HG03175 (cell line): ENCODE results near the gene PDLIM3.
"Not testable (repeated sequence)": the region's sequence is repeated elsewhere in the genome, so short reads cannot be mapped to it uniquely, and the experiment has no call there.

Experiments
- ATAC-seq: cut with Tn5 transposase; IDR thresholded peaks from one replicate; pipeline ENCODE4 v1.9.1; 2021; ENCODE audit warnings: mild to moderate bottlenecking, moderate library complexity; ENCODE audit not compliant: unreplicated experiment

PDLIM3 gene

GRCh38 chr4:185554365-185555126, 19.2 kb upstream of the PDLIM3 start:
- ATAC-seq, result no peak

DNA sequence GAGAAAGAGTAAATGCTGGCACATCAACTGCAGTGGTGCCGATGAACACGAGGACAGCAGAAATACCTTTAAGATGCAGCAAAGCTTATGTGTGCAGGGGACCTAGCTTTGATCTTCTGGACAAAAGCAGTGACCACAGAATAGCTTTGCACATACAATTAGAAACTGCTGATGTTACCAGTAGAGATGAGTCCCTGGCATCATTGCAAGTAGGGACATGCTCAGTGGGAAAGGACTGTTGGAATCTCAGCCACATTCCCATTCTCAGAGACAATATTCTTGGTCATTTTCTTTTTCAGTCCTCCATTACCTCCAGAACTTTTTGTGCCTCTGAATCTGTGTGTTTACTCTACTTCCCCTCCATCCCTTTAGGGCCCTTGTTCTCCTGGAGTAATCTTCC, 16.9 kb upstream of the PDLIM3 start:
- ATAC-seq, result no peak

GRCh38 chr4:185550933-185551332, 15.6 kb upstream of the PDLIM3 start:
- no peak for ATAC-seq

DNA sequence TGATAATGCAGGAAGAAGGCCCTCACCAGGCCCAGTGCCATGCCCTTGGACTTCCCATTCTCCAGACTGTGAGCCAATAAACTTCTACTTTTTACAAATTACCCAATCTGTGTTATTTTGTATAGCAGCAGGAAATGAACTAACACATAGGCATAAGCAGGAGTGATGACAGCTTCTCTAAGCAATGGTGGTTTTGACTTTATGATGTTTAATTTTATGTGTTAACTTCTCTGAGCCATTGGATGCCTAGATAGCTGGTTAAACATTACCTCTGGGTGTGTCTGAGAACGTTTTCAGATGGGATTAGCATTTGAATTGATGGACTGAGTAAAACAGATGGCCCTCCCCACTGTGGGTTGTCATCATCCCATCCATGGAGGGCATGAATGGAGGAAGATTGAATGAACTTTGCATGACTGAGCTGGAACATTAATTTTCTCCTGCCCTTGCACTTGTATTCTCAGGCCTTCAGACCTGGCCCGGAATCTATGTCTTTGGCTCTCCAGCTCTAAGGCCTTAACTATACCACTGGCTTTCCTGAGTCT, 13.9 kb upstream of the PDLIM3 start:
- ATAC-seq, result no peak

- ATAC-seq, result no peak
Measured at GRCh38 chr4:185548587-185548986, 13.3 kb upstream of the PDLIM3 start.

GRCh38 chr4:185546335-185546734, 11.0 kb upstream of the PDLIM3 start:
- no peak for ATAC-seq

DNA sequence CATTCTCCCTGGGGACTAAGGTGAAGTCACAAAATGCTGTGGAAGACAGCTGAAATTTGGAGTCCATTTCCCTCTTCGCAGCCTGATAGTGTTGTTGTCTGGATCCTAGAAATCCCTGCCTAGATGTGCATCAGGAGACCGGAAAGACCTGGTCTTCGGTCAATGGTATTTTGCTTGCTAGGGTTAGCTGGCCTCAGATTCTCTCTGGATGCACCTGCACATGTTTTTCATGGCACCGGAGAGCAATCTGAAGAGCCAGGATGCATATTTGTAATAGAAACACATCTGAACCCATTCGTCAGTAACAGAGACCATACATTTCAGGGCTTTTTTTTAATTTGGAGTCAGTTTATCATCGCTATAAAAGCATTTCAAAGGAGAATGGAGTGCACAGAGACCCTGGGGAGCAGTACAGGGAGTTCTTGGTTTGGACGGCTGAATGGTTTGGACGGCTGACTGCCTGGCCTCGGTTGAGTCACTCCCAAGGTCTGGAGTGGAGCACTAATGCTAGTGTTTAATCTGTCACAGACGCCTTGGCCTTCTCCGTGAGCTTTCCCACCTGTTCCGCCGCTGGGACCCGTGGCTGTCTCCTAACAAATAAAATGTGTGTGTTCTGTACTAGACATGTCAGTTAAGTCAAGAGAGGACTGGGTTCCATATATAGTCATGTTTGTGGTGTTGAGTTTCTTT, 7.5 kb upstream of the PDLIM3 start:
- ATAC-seq, result no peak

DNA sequence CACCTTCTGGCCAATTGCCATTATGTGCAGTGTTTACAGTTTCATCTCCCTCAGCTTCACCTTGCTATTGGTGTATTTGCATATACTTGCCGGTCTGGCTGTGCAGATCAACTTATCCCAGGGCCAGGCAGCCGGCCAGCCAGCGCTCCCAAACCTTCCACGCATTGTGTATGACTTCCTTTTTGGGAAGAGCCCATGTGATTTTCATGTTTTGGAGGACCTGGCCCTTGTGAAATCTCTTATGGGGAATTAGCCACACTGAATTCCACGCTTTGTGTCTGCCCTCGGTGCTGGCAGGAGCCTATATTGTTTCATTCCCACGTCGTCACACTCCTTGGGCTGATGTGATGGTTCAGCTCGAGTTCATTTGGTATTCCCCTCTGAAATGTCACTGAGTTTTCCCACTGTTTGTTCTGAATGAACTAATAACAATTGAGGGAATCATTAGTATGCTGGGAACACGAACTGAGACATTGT, 6.0 kb upstream of the PDLIM3 start:
- ATAC-seq, result no peak

DNA sequence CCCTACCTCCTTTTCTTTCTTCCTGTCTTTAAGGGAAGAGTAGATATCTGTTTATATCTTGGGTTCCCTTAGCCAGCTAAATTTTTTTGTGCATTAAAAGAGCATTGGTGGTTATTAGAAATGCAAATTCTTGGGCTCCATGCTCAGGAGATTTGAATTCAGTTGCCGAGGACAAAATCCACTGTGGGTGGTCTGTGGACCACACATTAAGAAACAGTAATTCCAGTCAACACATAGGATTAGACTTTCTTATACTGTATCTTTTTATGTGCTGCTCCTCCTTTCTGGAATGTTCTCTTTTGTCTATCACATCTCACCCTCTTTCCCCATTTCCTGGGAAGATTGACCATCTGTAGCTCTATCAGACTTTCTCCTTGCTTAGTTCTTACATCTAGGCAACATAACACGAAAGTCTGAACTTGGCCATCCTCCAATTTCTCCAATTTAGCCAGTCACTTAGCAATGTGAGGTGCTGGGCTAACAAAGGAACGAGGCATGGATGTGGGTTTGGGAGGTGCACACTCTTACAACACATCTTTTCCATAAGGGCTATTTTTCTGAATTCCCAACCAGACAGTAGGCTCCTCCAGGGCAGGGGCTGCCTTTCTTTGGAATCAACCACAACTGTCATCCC, 5.3 kb upstream of the PDLIM3 start:
- no peak for ATAC-seq

GRCh38 chr4:185540040-185540439, 4.7 kb upstream of the PDLIM3 start:
- no peak for ATAC-seq

DNA sequence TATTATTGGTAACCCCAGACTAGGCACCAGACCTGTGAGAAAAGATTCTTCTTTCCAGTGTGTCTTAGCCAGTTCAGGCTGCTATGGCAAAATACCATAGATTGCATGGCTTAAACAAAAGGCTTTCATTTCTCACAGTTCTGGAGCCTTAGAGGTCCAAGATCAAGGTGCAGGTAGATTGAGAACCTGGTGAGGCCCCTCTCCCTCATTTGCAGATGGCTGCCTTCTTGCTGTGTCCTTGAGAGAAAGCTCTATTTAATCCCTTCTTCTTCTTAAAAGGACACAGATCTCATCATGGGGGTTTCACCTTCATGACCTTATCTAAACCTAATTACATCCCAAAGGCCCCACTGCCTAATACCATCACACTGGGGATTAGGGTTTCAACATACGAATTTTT, 3.5 kb upstream of the PDLIM3 start:
- ATAC-seq, result no peak

GRCh38 chr4:185536411-185536709, 1.1 kb upstream of the PDLIM3 start:
- no peak for ATAC-seq

GRCh38 chr4:185535612-185536410, 504 bp upstream of the PDLIM3 start:
- no peak for ATAC-seq

DNA sequence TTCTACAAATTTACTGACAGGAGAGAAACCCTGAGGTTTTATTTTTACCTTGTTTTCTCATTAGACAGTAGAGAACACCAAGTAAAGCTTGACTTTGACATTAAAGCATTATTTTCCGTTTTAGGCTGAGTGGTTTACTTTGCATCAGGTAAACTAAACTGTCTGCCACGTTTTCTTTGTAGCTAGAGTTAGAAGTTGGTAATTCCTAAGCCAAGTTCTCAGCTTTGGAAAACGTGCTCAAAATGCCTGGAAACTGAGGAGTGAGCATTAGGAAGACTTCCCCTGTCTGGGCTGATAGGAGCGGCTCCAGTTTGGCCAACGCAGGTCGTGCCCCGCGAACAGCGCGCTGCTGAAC, 819 bp downstream of the PDLIM3 start:
- ATAC-seq, result no peak

DNA sequence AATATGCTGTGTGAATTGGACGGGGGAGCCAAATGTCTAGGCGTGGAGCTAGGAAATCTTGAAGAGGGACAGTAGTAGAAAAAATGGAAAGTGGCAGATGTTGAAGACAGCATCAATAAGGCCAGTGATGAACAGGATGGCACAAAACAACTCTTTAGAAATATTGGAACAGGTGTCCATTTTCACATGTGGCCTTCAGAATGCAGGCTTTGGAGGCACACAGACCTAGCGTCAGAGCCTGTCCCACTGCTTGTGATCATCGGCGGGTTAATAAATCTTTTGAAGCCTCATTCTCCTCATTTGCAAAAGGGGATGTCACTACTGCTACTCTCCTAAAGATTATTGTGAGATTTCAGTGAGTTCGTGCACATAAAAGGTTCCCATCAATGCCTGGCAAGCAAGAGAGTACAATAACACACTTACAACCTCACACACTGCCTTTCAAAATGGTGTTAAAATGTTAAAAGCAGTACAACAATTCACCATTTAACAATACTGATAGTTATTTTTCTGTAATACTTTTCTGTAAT, 2.4 kb downstream of the PDLIM3 start:
- ATAC-seq, result no peak

- ATAC-seq, result no peak
Measured at GRCh38 chr4:185532293-185532692, 3.0 kb downstream of the PDLIM3 start.

DNA sequence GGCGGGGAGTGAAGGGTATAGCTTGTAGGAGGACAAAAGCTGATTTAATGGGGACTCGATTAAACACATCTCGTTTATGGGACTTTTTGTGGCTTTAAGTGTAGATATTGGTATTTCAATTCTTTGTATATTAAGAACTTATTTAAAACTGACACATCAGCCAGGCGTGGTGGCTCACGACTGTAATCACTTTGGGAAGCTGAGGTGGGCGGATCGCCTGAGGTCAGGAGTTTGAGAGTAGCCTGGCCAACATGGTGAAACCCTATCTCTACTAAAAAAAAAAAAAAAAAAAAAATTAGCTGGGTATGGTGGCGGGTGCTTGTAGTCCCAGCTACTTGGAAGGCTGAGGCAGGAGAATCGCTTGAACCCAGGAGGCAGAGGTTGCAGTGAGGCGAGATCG, 3.7 kb downstream of the PDLIM3 start:
- ATAC-seq, result not testable (repeated sequence)

DNA sequence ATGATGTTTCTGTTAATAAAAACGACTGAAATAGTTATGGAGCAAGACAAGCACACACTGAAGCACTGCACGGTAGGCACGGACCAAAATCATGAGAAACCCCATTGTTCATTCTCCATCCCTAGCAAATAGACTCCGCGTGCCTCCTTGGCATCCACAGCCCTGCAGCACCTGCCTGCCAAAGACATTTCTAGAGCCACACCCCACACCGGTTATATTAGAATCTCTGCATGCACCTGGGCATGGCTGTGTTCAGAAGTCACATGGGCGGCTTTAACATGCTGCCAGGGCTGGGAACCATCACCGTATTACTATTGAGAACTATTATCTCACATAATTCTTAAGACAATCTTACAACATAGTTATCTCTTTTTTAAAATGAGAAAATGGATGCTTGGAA, 5.9 kb downstream of the PDLIM3 start:
- no peak for ATAC-seq

DNA sequence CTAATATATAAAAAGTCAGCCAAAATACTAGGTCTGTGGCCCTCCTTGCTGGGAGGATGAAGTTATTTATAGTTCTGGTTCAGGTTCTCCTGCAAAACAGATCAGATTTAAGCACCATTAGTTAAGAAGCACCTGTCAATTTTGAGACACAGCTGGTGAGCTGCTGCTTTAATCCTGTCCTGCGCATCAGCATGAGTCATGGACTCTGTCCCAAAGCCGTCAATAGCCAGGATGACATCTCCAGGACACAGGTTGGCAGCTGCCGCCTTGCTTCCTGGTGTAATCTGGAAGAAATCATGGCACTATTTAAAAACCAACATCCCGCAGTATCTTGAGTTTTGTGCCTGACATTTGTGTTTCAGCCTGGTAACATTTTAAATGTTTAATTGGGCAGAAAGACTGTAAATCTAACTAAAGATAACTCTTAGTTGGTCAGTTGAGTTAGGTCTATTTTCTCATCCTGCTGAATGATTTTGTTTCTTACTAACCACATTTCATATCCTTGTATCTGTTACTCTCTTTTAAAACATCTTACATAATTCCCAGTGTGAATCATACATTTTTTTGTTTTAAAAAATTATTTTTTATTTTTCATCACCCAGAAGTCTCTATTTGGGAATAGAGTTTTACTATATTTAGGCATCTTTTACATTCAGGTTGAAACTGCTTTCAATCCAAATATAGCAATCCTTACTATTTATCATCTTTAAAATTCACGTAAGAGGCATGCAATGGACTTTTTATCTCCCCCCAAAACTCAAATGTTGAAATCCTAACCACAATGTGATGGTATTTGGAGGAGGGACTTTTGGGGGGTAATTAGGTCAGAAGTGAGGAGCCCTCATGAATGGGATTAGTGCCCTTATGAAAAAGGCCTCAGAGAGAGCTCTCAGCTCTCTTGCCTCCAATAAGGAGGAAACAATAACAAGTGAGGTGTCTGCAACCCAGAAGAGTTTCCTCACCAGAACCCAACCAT, 10.1 kb downstream of the PDLIM3 start:
- ATAC-seq, result no peak

DNA sequence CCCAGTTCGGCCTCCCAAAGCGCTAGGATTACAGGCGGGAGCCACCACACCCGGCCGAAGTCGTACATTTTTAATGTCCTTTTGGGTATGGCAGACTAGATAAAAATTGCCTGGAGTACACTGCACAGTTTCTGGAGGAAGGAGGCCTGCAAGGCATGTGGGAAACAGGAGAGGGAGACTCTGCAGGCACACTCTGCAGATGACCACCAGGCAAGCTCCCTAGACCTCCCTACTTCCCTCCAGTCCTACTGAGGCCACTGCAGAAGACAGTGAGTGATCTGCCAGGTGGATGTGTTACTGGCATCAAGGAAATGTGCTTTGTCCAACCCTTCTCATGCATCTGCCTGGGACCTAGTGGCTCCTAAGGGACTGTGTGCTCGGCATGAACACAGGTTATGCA, 11.4 kb downstream of the PDLIM3 start:
- ATAC-seq, result no peak
